Measurements from ENCODE around the gene CORO2B.

- TF ChIP-seq CTCF (IDR thresholded peaks at IDR 0.05; ENCODE audit: borderline replicate concordance, extremely low read depth, low read length, poor library complexity, severe bottlenecking) (no peak), EZH2 (IDR thresholded peaks at IDR 0.05; ENCODE audit: borderline replicate concordance, low read depth, low read length, severe bottlenecking) (no peak)
Measured at GRCh38 chr15:68755731-68756130, 176.9 kb downstream of the CORO2B start.

All from DND-41 (cell line).